Measurements from ENCODE around the gene APOD.
"Not testable (repeated sequence)": the region's sequence is repeated elsewhere in the genome, so short reads cannot be mapped to it uniquely, and the experiment has no call there.

Gene APOD

DNA sequence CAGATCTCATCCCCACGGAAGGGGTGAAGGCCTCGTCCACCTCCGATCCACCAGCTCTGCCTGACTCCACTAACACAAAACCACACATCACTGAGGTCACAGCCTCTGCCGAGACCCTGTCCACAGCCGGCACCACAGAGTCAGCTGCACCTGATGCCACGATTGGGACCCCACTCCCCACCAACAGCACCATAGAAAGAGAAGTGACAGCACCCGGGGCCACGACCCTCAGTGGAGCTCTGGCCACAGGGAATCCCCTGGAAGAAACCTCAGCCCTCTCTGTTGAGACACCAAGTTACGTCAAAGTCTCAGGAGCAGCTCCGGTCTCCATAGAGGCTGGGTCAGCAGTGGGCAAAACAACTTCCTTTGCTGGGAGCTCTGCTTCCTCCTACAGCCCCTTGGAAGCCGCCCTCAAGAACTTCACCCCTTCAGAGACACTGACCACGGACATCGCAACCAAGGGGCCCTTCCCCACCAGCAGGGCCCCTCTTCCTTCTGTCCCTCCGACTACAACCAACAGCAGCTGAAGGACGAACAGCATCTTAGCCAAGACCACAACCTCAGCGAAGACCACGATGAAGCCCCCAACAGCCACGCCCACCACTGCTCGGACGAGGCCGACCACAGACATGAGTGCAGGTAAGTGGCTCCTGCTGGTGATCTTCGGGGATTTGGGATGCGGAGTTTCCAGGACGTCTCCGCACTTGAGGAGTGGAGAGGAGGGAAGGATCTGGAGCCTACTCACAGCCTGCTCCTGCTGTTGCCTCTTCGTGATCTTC lies 36.0 kb upstream of the APOD start:
- FAIRE-seq, result not testable (repeated sequence)

DNA sequence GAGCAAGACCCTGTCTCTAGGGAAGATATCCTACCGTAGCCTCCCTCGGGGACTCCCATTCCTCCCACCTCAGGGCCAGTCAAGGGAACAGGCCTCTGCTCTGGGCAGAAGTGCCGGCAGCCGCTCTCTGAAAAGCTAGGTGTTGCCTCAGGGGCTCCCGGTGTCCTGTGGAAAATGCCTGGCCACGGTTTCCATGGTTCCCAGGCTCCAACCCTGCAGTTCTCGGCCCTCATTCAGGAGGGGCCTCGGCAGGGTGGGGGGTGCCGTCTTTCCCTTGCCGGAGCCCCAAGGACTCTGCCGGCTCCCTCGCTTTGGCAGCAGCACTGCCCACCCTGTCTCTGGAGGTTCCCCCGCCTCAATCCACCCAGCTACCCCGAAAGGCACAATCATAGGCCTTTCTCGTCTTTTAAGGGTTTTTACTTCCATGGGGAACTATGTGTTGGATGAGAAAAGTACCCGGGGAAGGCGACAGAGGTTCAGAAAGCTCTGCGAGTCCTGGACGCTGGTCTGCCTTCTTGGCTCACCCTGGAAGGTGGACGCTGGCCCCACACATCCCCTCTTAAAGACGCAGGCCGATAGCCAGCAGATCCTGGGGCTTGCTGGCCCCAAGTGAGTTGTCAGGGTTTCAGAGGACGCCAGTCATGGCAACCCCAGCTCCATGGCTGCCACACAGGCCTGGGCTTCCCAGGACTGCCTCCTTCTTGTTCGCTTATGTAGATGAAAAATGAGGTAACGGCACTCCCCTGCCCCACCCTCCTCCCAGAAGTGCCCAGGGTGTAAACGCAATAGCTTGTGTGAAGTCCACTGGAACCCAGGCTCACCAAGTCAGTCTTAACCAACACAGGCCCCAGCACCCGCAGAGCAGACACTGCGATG lies 34.3 kb upstream of the APOD start:
- FAIRE-seq; DNase-seq (ENCODE audit: low spot score): not testable (repeated sequence)

More for the DNA sequence above, 36.0 kb upstream of the APOD start:
- DNase-seq (ENCODE audit: low spot score), result not testable (repeated sequence)

DNA sequence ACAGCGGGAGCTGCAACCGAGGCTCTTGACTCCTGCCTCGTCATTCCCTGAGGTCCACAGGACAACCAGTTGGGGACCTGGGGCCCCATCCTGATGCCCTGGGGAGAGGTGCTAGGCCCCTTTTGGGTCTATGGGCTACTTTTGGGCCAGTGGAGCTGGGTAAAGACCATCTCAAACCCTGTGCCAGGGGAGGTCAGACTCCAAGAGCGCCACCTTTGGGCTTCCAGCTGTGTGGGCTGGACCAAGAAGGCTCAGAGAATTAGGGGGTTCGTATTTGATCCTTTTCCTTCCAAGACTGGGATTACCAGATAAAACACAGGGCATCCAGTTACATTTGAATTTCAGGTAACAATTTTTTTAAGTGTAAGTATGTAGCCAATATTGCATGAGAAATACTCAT lies 33.4 kb upstream of the APOD start:
- DNase-seq (ENCODE audit: low spot score); FAIRE-seq: not testable (repeated sequence)

DNA sequence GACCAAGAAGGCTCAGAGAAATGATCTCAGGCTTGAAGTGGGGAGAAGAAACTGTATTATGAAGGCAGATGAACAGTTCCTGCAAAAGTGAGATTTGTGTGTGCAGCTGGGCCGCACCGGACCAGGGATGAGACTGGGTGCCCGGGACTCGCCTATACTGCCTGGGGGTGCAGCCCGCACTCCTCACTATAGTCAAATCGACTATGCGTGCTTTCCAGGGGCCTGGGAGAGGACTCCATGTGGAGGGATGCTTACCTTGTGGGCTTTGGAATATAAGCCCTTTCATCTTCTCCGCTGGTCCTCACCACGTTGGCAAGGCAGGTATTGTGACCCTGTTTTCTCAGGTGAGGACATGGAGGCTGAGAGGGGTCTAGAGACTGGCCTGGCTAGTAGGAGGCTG lies 32.9 kb upstream of the APOD start:
- DNase-seq (ENCODE audit: low spot score) (no peak), FAIRE-seq (no peak)

DNA sequence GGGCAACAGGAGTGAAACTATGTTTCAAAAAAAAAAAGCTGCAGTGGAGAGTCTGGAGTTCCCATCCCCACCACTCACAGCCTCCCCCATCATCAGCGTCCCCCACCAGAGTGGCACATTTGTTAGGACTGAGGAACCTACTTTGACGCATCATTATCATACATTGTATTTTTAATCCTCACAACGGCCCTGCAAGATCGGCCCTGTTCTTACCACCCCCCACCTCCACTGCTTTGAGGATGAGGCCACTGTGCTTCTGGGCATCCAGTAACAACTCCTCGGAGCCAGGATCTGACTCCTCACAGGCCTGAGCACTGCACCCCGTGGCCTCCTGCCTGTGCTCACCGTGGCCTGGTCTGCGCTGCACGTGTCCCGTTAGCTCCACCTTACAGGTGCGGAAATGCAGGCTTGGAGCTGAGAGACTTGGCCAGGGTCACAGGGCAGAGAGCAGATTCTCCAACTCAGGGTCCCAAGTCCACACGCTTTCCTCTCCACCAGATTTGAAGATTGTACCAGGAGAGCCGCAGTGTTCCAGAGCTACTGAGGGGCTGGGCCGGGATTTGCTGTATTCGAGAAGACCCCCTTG lies 32.3 kb upstream of the APOD start:
- not testable (repeated sequence) for FAIRE-seq; DNase-seq (ENCODE audit: low spot score)

DNA sequence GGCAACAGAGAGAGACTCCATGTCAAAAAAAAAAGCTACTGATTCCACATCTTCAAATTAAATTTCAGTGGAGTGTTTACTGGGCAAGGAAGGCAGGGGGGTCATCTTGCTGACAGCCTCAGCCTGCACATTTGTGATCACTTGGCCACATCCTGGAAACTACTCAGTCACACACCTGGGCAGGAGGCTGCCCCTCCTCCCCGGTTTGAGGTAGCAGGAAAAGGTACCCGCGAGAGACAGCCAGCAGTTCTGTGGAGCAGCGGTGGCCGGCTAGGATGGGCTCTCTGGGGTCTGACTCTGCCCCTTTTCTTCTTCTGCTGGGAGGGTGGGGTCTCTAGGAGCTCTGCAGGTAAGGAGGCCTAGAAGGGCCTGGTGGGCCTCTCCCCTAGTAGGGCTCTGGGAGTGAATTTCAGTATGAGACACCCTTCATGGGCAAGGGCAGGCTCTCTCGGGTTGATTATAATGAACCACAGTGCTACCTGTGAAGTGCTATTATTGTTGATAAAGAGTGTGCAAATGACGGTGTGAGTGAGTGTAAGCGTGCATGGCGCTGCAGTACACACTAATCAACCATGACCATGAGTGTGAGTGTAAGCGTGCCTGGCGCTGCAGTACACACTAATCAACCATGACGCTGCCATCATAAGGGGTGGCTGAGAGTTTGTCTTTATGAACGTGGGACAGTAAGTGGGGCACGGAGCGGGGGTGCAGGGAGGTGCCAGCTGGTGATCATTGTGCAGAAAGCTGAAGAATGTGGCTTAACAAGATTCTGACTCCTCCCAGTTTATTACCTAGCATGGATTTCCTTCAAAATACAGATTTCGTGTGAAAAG lies 31.1 kb upstream of the APOD start:
- not testable (repeated sequence) for DNase-seq (ENCODE audit: low spot score); FAIRE-seq

DNA sequence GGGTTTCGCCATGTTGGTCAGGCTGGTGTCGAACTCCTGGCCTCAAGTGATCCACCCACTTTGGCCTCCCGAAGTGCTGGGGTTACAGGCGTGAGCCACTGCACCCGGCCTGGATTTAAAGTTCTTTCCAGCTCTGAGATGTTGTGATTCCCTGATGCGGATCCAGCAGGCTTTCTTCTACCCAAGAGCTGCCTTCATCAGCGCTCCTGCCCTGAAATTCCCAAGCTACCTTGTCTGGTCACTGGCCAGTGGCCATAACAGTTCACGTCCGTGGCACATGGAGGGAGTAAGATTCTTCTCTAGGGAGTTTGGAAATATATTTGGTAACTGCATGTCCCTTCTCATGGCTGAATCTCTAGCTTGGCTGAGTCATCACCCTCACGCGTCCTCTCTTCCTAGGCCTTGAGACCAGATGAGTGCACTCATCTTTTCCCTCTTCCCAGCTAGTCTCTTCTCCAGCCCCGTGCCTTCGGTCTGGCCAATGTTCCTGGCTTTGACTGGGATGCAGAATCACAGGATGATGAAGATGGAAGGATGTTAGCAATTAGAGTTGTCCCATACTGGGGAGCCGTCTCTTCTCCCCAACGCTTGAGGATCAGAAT lies 29.8 kb upstream of the APOD start:
- FAIRE-seq (no peak), DNase-seq (ENCODE audit: low spot score) (no peak)

DNA sequence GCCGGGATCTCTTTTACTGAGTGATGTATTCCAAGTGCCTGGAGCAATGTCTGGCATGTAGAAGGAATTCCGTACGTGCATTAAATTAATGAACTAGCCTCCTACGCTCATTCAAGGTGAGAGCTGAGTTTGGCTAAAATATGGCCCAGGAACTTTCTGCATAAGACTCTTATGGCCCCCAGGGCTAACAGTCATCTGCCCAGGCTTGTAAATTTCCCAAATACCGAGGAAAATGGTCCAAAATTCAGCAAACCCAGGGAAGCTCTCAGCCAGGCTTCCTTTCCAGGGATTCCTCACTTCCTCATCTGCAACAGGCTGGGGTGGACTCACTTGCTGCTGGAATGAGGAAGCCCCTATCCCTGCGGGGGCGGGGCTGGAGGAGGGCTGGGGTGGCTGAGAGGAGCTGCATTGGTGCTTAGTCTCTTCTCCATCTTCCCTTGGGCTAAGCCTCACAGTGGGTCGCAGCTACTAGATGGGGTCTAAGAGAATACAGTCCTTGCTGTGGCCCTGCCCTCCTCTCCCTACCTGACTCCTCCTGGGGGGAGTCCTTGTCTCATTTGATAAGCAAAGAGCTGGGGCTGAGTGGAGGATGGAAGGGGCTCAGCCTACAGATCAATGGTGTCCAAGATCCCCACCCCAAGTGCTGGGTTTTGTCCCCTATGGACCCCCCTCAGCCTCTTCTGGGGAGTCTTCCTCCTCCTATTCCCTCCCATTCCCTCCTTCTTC lies 28.5 kb upstream of the APOD start:
- no peak for FAIRE-seq
- DNase-seq (ENCODE audit: low spot score), result no peak

DNA sequence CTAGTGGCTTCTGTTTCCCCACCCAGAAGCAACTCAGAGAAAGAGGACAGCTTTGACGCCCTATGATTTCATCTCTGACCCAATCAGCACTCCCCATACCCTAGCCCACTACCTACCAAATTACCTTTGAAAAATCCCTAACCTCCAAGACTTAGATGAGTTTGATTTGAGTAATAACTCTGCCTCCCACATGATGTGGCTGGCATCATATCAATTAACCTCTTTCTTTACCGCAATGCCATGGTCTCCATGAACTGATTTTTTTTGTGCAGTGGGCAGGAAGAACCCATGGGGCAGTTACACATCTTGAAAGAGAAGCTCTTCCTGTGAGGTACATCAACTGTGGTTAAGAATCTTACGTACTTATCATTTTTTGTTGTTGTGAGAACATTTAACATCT lies 25.5 kb upstream of the APOD start:
- no peak for DNase-seq (ENCODE audit: low spot score)
- no peak for FAIRE-seq

DNA sequence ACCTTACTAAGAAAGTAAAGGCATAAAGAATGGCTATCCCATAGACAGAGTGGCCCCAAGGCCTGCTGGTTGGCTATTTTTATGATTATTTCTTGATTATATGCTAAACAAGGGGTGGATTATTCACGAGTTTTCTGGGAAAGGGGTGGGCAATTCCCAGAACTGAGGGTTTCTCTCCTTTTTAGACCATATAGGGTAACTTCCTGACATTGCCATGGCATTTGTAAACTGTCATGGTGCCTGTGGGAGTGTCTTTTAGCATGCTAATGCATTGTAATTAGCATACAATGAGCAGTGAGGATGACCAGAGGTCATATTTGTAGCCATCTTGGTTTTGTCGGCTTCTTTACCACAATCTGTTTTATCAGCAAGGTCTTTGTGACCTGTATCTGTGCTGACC lies 18.0 kb upstream of the APOD start:
- not testable (repeated sequence) for FAIRE-seq; DNase-seq (ENCODE audit: low spot score)

DNA sequence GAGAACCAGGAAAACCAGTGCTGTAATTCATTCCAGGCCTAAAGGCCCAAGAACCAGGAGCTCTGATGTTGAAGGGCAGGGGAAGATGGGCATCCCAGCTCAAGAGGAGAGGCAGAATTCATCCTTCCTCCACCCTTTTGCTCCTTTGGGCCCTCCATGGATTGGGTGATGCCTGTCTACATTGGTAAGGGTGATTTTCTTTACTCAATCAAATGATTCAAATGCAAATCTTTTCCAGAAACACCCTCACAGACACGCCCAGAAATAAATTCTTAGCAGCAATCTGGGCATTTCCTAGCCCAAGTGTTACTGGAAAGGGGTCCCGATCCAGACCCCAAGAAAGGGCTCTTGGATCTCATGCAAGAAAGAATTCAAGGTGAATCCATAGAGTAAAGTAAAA lies 17.6 kb upstream of the APOD start:
- FAIRE-seq, result no peak

DNA sequence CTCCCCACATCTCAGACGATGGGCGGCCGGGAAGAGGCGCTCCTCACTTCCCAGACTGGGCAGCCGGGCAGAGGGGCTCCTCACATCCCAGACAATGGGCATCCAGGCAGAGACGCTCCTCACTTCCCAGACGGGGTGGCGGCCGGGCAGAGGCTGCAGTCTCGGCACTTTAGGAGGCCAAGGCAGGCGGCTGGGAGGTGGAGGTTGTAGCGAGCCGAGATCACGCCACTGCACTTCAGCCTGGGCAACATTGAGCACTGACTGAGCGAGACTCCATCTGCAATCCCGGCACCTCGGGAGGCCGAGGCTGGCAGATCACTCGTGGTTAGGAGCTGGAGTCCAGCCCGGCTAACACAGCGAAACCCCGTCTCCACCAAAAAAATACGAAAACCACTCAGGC lies 16.2 kb upstream of the APOD start:
- DNase-seq (ENCODE audit: low spot score); FAIRE-seq: not testable (repeated sequence)

More for the DNA sequence above, 17.6 kb upstream of the APOD start:
- no peak for DNase-seq (ENCODE audit: low spot score)

DNA sequence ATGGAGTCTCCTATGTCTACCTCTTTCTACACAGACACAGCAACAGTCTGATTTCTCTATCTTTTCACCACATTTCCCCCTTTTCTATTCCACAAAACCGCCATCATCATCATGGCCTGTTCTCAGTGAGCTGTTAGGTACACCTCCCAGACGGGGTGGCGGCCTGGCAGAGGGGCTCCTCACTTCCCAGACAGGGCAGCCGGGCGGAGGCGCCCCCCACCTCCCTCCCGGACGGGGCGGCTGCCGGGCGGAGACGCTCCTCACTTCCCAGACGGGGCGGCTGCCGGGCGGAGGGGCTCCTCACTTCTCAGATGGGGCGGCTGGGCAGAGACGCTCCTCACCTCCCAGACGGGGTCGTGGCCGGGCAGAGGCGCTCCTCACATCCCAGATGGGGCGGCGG lies 15.8 kb upstream of the APOD start:
- not testable (repeated sequence) for FAIRE-seq; DNase-seq (ENCODE audit: low spot score)

DNA sequence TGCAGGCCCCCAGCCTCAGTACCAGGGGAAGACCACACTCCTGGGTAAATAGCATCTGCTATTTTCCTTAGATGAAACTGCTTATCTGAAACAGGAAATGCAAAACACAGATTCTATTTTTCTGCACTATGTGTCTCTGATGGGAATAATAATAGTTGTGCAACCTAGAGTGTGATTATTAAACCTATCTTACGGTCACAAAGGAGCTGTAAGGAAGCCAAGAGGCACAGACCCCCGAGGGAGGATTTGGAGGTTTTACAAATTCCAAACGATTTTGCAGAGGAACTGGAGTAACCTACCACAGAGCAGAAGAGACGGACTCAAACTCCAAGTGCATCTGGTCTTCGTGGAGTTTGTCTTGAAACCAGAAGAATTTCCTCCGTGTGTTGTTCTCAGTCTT lies 14.1 kb upstream of the APOD start:
- DNase-seq (ENCODE audit: low spot score) (no peak), FAIRE-seq (no peak)

DNA sequence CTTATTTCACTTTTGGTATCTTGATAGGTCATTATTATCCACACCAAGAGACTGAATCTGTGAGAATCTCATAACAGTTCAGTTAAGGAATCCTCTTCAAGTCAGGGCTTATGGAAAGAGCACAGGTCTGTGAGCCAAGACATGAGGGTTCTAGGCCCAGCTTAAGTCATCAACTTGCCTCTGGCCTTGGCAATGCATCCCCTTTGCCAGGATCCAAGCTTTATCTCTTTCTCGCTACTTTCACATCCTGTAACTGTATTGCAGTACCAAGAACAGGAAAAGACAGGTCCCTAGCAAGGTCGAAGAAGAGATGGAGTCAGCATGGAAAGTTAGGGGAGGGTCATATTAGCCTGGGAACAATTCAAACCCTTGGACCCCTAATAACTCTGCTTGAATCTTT lies 13.5 kb upstream of the APOD start:
- no peak for DNase-seq (ENCODE audit: low spot score)

DNA sequence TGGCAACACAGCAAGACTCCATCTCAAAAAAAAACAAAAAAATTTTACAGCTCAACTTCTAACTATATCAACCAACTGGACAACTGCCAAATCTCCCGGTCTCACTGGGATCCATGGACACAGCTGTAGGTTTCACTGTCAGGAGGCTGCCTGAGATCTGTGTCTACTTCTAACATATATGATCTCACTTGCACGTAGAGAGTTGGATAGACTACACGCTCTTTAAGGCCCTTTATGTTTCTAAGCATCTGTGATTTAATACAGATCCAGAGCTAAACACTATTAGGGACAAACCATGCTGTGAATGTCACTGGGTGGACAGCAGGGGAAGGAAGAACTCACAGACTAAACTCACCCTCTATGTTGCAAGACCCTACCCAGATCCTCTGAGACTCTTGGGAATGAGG lies 13.0 kb upstream of the APOD start:
- FAIRE-seq, result no peak
- DNase-seq (ENCODE audit: low spot score), result no peak

More for the DNA sequence above, 13.5 kb upstream of the APOD start:
- no peak for FAIRE-seq

DNA sequence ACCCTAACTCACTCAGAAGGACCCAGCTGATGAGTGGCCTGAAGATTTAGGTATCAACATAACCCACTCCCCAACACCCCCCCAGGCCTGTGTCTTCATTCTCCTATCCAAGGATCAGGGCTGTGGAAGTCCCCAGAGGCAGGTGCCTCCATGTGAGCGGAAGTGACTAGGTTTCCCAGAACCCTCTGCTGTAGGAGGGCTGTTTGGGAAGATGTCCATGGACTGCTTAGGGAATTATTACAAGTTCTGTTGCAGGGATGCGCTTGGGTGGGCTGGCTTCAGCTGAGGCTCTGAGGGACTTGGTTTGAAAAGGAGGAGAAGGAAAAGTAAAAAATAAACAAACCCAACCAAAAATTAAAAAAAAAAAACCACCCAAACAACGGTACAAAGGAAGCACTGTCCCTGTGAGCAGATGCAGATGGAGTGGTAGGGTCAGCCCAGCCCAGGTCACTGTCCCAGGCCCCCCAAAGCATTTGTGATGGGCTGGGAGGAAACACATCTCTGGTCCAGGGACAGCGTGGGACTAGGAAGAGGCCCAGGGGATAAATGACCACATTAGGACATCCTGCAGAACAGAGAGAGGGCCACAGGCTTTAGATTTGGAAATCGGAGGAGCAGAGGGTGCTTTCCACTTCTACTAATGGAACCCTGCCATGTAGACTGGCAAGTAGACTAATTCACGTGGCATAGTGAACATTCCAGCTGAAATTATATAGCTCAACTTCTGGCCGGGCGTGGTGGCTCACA lies 12.2 kb upstream of the APOD start:
- no peak for DNase-seq (ENCODE audit: low spot score)
- no peak for FAIRE-seq

DNA sequence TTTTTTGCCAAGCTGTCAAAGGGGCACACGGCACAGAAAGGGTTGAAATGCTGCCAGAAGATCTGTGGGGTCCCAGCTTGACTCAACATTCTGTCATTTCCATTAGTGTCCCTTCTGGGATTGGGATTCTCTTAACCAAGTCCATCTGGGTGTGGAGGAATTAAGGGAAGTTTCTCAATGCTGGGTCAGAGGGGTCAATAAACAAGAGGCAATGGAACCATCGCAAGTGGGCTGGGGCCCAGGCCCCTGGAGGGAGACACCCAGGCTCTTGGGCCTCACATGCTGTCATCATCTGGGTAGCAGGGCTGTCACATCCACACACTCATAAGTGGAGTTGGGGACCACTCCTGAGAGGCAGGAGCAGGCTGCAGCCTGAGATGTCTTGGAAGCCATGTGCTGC lies 8.1 kb upstream of the APOD start:
- FAIRE-seq, result no peak
- DNase-seq (ENCODE audit: low spot score), result no peak

DNA sequence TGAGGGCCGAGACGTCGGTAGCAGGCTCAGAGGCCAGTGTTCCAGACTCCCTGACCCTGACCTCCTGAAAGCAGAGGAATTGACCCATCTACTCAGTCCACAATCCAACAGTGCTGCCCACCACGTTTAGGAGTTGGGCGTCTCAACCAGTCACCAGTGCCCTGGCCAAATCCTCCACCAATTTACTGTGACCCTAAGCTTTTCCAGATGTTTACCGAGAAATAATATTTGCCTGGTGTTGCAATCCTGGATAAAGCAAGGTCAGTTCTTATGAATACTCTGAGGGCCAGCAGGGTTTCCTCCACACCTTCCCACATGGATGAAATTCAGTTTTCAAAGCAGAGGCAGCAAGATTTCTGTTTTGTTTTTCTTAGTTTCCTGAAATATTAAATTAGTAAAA lies 7.5 kb upstream of the APOD start:
- DNase-seq (ENCODE audit: low spot score), result no peak
- FAIRE-seq, result no peak
